Cardiac fibroblast (primary cell): ENCODE measurements around the gene NAV1.

Experiments used
- DNase-seq, 2 donors: peaks; one replicate each; pipeline versions ENCODE4 v3.0.0 to v3.0.0-alpha.2; 2010; ENCODE audit warnings: low read depth in 2 of 2
- H3K4me3 ChIP-seq, 2 donors: replicated peaks in 1 of 2; 1 replicate in 1 of 2; 2 replicates in 1 of 2; pipeline ENCODE4 v1.5.1; 2011; ENCODE audit warnings: low read depth in 2 of 2, low read length in 2 of 2, mild to moderate bottlenecking in 2 of 2, moderate library complexity in 1 of 2
- CTCF ChIP-seq: IDR thresholded peaks from one replicate; pipeline ENCODE4 v1.5.1; 2011; ENCODE audit warnings: low read depth, mild to moderate bottlenecking, low read length, inconsistent platforms

NAV1 gene

GRCh38 chr1:201570181-201570885 is 31.4 kb downstream of the NAV1 start:
- no peak for DNase-seq
- TF ChIP-seq CTCF, result no peak
- no peak overlapping the region for H3K4me3 ChIP-seq

GRCh38 chr1:201570886-201571624 is 32.1 kb downstream of the NAV1 start:
- no peak overlapping the region for H3K4me3 ChIP-seq
- TF ChIP-seq CTCF, result no peak
- DNase-seq, result no peak

- no peak for TF ChIP-seq CTCF
- no peak for DNase-seq
- no peak overlapping the region for H3K4me3 ChIP-seq
These were observed 34.1 kb downstream of the NAV1 start for GRCh38 chr1:201573030-201573429.

- no peak overlapping the region for H3K4me3 ChIP-seq
- DNase-seq, result no peak
- TF ChIP-seq CTCF, result no peak
These were observed 35.0 kb downstream of the NAV1 start for GRCh38 chr1:201573923-201574322.

GRCh38 chr1:201575912-201576311 is 37.0 kb downstream of the NAV1 start:
- no peak for DNase-seq
- no peak for TF ChIP-seq CTCF
- H3K4me3 ChIP-seq, result no peak overlapping the region

- no peak overlapping the region for H3K4me3 ChIP-seq
- DNase-seq, result no peak
- TF ChIP-seq CTCF, result no peak
These were observed 38.0 kb downstream of the NAV1 start for GRCh38 chr1:201576914-201577313.
